Nucleus accumbens (tissue), 56 donors: ENCODE results near the gene ESRRG.
A peak's percentile ranks its signal among the peaks of the same experiment; 100 is the strongest.

Source experiments
- DNase-seq, 56 donors: peaks; one replicate each; lab custom pipeline; 2025; lab: John Stamatoyannopoulos, UW

ESRRG gene

DNA sequence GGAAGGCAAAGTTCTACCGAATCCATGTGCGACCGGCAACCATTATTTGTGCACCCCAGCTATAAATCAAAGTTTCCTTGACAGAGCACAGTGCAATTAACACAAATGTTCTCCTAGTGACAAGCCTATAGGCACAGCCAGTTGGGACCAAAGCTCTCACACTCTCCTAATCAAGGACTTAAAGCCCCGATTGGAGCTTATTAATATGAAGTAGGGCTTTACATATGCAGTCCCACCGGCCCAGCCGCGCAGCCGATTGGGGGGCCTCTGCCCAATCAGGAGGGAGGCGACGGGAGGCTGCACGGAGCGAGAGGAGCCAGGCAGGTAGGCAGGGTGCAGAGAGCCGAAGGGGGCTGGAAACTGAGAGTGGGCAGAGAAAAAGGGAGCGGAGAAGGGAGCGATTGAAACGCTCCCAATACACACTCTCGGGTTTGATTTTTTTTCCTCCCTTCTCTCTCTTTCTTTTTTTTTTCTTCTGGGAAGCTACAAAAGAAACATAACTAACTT is at the start of gene ESRRG:
TSS of gene ESRRG (minus strand) at position 156 of the 507 bp plus-strand sequence. CDS start at position 26, 130 bp downstream.
- DNase-seq: peak in 46 of 56 donors; percentile 2 to 75 (median 28)

DNA sequence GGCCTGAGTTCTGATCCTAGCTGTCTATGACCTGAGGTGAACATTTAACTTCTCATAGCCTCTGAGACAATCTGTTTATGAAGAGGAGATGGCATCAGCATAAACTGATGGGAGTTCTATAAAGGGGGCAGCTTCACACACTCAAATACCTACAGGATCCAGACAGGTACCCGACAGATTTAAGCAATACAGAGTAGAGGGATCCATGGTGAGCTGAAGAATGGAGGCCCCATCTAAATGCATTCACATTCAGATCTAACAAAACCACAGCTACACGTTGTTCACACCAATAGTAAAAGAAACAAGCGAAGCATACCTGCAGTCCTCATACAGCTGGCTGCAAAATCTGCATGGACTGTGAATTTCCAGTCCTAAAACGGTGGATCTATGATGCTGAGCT is 48.7 kb upstream of the ESRRG start:
- no peak for DNase-seq

DNA sequence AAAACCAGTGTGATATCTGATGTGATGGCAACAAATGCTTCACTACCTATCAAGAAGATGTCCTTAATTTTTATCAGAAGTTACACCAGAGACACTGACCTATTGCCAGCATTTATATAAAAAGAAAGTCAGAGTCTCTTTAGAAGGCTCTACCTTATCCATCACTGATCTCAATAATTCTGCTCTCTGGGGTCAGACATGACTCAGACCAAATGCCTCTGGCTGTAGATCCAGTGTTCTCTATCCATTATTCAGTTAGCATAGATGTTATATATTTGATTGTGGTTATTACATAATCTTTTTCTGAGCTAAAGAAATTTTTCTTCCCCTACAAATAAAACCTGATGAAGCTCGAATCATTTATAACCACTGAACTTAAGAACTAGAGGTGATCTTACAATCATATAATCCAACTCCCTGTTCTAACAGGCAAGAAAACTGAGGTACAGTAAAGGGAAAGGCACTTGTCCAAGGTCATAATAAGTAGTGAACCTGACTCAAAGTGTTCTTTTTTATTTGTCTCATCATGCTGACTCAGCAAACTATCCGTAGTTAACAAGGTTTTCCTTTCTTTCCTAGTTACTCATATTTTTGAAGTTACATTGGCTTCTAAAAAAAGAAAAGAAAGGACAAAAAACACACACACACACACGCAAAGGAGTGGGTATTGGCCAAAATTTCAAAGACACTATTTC is 43.6 kb upstream of the ESRRG start:
- DNase-seq: no peak

DNA sequence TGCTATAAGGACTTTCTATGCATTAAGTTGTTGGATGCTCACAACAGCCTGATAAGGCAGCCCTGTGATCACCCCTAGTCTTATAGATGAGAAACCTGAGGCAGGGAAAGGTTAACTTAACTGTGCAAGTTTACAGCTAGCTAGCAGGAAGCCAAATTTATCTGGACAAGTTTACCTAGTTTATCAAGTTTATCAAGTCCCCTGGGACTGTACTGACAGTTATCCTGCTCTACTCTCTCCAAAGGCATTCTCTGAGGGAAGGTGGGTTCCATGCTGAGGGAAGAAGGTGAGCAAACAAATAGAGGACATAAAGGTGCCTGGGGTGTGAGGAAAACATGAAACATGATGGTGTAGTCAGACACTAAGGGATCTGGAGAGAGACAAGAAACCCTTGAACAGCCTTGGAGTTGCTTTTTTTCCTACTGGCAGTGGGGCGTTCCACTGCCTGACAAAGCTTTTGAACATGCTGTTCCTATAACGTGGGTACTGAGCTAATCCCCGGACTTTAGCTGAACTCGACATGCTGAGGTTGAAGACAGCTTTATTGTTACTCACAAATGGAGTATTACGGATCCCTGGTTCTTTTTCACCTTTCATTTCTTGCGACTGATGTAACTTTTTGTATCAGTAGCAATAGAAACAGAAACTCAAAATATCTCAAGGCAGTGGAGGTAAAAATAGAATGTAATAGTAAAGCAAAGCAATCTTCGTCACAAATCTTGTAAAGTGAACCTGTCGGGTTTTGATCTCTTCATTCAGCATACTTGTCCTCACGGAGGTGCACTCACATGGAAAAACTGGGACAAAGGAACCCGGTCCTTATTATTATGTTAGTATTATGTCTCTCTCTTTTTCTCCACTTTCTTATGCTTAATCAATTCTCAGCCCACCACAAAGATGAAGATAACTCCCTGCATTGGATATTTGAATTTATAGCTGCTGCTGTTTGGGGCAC is 42.4 kb upstream of the ESRRG start:
- DNase-seq: peak in 3 of 56 donors; percentile 3 to 4 (median 3)

DNA sequence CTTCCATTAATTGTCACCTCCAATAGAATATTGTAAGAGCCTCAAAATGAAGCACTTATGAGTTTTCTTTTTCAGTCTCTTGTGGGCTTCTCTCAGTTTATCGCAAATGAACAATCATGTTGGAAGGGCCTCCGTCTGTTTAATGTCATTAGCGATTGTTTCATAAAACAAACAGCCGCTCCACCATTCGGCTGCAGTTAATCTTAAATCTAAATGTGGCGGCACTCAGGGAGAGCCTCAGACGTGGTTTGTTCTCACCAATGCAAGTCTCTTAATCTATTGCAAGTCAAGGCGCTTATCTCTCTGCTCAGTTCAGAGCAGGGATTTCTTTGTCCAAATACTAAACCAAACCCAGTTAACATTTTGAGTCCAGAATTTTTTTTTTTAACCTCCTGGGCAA is 34.9 kb upstream of the ESRRG start:
- DNase-seq: no peak

DNA sequence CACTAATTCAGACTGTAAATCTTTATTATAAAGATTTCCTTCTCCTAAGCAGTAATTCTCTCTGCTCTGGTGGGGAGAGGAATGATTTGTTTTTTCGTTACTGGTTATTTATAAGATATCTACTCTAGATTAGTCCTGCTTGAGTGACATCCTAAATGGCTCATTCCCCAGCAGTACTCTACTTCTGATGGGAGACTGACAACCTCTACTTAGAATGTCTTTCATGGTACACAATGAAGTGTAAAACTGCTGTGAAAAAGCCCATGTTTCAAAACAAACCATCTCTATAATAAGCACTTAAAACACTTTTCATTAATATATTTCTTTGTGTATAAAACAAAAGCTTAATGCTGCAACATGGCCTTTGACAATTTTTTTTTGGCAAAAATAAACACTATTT is 33.9 kb upstream of the ESRRG start:
- DNase-seq: no peak

DNA sequence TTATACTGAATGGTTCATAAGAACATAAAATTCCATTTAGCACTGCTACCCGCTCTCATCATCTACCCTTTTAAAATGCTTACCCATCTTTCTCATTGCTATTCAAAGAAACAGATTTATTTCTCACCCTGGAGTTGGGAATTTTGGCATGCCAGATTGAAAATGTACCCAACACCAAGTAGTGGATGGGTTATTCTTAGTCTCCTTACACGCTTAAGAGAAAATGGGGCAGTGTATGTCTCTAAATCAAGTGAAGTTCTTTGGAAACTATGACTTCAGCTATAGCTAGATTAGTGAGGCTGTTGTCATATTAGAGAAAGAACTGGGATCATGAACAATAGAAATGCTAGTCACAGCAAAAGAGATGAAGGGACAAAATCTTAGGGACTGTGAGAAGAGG is 27.7 kb upstream of the ESRRG start:
- DNase-seq: no peak

DNA sequence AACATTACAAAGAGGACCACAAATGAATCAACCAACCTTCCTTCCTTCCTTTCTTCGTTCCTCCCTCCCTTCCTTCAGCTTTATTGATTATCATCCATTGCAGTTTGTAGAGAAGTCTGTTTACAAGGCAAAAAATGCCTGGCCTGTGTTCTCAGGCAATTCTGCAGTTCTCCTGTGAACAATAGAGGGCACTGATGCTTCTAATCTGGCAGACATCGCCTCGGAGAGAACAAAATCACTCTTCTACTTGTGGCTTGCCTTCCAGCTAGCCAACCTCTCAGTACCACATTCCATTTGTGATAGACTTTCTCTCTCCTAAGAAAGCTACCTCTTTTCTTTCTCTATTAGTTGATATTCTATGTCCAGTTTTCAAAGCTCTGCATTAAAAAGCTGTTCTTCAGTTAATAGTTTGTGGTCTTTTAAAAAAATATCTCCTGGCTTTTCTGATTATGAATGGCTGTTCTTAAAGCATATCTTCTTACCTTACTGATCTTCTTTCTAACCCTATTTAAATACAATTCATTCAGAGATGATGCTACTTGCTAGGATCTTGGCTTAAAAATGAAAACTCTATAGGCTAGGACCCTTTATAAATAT is 26.9 kb upstream of the ESRRG start:
- DNase-seq: peak in 40 of 56 donors; percentile 1 to 74 (median 30)

DNA sequence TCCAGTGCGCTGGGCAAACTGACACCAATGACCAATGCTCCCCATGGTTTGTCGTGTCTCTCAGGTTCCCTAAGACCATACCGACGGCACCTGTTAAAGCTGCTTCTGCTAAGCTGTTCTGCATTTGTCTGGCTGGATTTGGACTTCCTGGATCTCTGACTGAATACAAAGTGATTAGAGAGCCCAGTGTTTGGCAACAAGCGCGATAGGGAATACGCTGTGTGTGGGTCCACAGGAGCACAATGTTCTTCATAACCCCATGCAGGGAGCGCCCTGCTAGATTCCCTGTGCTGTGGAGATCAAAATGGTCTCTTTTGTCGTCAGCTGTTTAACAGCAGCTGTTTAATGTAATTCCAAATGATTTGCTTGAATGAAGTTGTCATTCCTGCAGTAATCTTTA is 26.0 kb upstream of the ESRRG start:
- peak in 1 of 56 donors; percentile 2 for DNase-seq

DNA sequence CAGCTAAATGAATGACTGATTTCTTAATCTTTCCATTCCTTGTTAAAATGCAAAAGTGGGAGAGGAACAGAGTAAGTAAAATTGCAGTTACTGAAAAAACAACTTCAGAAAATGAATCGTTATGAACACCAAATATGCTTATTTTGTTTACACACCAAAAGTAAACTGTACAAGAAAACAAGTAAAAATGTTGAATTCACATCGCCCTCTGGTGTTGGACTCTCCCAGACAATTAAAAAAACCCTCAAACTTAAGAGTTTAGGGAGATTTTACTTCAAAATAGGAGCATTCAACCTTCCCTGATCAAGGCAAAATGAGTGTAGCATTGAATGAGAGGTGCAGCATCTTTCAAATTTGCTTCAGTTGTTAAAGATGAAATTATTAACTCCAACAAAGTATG is 19.4 kb upstream of the ESRRG start:
- DNase-seq: no peak

DNA sequence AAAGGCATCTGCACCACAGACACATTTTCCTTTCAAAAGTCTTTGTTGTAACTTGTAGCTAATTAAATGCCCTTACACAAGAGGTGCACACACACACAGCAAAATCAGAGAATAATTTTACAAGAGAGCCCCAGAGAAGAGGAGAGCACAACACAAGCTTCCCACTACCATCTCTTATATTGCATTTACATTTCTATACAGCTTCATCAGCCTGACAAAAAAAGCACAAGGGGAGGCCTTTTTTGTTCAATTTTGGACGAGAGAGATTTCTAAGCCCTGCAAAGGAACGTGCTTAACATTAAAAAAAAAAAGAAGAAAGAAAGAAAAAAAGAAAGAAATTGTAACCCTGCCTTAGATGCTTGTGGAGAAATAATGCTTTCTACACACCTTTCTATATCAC is 17.1 kb upstream of the ESRRG start:
- DNase-seq: no peak

DNA sequence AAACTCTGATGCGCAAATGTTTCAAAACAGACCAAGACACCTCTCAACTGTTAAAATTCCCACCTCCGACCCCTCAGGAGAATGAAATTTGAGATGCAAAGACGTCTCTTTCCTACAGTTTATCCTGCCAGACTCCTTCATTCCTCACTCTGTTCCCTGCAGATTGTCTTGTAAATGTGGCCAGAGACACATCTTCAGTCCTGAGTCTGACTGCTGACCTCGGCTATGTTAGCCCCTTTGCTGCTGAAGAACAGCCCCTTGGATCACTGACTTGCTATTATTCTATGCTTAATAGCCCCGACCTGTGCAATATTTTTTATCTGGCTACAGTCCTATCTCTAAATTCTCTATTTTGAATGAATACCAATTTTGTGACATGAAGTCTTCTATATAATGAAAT is 16.6 kb upstream of the ESRRG start:
- no peak for DNase-seq

DNA sequence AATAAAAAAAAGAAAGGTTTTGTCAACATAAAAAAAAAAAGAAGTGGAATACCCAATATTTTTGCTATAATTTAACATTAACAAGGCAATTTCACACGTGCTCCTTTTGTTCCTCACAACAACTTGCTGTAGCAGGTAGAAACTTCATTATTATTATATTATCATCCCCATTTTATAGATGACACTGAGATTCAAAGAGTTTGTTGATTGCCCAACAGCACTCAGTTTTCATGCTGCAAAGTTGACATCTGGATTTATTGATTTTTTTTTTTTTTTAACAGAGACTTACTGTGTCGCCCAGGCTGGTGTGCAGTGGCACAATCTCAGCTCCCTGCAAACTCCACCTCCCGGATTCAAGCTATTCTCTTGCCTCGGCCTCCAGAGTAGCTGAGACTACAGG is 8.9 kb upstream of the ESRRG start:
- no peak for DNase-seq

DNA sequence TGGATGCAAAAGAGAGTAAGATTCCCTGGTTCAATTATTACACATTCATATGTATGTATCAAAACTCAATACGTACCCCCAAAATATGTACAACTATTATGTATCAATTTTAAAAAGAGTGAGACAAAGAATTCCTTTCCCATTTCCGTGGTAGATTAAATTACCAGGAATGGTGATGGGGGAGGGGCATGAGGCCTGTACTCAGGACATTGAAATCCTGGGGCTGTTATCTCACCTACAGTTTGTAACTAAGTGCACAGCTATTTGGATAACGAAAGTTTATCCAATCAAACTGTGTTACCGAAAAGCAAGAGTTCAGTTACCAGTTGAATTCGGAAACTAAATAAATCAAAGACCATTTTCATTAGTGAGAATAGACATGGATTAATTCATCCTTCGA is 8.3 kb upstream of the ESRRG start:
- DNase-seq: no peak

DNA sequence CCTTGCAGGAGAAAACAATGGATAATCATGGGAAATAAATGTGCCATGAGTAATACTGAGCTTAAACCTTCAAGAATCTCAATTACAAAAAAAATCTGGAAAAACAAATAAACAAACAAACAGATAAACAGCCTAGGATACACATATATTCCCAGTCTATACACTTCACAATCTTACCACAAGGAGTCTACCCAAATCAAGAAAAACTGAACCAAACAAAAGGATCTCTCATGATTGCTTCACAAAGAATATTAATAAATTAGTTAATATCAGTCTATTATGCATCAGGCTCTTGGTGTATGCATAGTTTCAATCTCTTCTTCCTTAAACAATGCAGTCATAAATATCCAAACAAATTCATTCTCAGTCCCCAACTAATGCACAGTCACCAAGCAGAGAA is 3.2 kb upstream of the ESRRG start:
- DNase-seq: no peak

DNA sequence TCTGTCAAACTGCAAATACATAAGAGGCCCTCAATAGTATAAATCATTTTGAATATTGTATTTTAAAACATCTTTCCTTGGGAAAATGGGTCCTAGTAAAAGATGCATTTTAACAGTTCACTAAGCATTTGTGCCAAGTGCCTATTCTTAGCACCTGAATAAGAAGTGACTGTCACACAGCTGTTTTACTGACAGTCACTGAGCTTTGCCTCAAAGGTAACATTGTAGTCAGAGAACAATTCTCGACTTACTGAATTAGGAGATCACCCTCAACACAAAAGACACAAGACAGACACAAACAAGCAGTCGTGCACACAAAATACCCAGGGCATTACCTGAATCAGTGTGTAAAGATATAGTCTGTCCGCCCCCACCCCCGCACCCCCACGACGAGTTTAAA is 408 bp downstream of the ESRRG start:
- peak in 2 of 56 donors; percentile 31 to 33 for DNase-seq

DNA sequence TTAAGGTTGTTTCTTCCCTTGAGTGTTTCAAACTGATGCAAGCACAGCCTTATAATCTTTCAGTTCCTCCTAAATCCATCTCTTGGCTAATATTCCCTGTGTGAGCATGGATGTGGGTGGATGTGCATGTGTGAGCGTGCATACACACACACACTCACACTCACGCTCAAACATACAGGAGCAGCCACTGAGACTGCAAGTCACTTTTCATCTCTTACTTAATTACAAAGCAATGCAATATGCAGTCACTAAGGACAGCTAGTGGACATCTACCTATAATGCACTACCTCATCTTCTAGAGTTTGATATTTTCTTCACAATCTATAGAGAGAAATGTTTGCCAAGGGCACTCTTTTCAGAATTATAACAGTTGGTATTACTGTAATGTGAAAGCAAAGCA is 1.4 kb downstream of the ESRRG start:
- no peak for DNase-seq

DNA sequence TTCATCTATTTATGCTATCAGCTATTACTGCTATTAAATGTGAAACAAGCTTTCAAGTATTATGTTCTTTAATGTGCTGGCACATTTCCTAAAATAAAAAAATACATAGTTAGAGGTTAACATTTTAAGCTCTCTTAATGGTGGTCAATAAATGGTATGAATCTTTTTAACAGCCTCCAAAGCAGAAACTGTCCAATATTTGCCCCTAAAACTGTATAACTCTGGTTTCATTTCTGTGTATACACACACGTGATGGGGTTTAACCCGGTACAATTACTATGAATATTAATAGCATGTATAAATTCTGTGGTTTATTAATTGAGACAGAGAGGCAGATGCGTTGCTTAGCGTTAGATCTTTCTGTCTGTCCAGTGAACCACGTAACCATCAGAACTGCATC is 2.2 kb downstream of the ESRRG start:
- DNase-seq: no peak

DNA sequence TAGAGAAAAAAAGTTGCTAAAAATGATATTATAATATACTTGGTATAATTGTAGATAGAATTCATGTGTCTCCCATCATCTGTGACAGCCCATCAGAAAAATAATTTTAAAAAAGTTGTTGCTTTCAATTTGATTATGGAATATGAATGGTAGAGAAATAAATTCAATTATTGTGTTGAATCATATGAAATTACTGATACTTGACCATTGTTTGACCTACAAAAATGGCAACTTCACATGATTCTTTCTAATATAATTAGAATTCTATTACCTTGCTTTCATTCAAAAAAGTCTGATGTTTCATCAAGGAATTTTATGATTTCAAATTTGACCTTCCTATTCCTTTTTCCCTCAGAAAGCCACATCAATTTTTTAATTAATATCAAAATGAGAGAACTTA is 11.5 kb downstream of the ESRRG start:
- no peak for DNase-seq

DNA sequence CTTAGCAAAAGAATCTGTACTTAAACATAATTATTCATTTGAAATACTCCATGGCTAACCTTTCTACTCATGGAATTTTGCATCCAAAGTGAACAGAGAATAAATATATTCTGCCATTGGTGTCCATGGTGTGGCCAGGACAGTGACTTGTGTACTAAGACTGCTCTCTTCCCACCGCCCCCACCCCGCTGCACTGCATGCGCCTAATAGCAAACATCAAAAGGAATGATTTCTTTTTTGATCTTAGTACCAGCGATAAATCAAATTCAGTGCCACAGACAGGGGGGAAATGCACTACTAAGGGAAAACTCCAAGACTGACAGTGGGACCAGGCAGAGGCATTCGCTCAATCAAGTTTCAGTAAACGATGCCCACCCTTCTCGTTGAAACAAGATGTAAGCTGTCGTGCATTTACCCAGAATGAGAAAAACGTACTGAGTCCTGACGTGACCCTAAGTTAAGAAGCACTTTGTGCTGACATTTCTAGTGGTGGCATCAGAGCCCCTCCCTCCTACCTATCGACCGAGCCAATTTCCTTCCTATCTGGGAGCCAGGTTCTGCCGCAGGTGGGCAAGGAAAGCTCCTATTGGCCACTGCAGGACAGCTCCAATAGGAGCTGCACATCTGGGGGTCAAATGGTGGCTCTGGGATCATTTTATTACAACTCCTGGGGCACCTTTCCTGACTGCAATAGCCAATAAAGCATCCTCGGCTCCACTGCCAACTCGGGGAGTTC is 12.5 kb downstream of the ESRRG start:
- DNase-seq: no peak
